Lower lobe of right lung (tissue), 2 donors: ENCODE results near the gene GNA12. TPM values are rescaled to one million over a fixed set of nuclear protein-coding genes. Genes with fewer than 3 reads are reported as not detected.

Source experiments
- ATAC-seq, 2 donors: fragments of 200-7000 bp; cut with Tn5 transposase; one replicate each; pipeline ENCODE4 v1.9.1; 2020 to 2022; ENCODE audit warnings: mild to moderate bottlenecking in 2 of 2, moderate library complexity in 2 of 2
- DNase-seq: peaks from one replicate; pipeline ENCODE4 v3.0.0-alpha.2; 2020
- H3K27ac ChIP-seq: fragments of 200-600 bp; one replicate; pipeline ENCODE4 v1.8.0; 2022
- H3K27me3 ChIP-seq: fragments of 200-600 bp; one replicate; pipeline ENCODE4 v1.8.0; 2022; ENCODE audit warnings: low read depth
- H3K36me3 ChIP-seq: fragments of 200-600 bp; one replicate; pipeline ENCODE4 v1.8.0; 2022; ENCODE audit warnings: mild to moderate bottlenecking
- H3K4me1 ChIP-seq: fragments of 200-600 bp; one replicate; pipeline ENCODE4 v1.8.0; 2022
- H3K4me3 ChIP-seq: fragments of 200-600 bp; one replicate; pipeline ENCODE4 v1.8.0; 2022; ENCODE audit warnings: mild to moderate bottlenecking
- H3K9me3 ChIP-seq: fragments of 200-600 bp; one replicate; pipeline ENCODE4 v1.8.0; 2022
- intact Hi-C: fragments of 100-400 bp; cut with DNase I; formaldehyde crosslinking; loops from one replicate; pipeline ENCODE4 v1.11.0; 2022
- total RNA-seq: library from RNA; stranded (reverse); fragmentation: NEBNext Ultra II Directional; extraction: Animal tissue kit (Norgen Biotek cat#: 25700); gene quantifications from one replicate; pipeline ENCODE4 v1.2.1, GENCODE V29; 2021
- TF ChIP-seq, protein P1 (sequence below): fragments of 200-600 bp; IDR thresholded peaks from one replicate; pipeline ENCODE4 v1.8.0; 2022; ENCODE audit warnings: antibody characterized with exemption, mild to moderate bottlenecking
- donor health status: DM: no; HTN: yes; CAD: no; lungs with severe emphysema.

GNA12 gene
- total RNA-seq, 1 donor from 2014 or later: 41.6 TPM

DNA sequence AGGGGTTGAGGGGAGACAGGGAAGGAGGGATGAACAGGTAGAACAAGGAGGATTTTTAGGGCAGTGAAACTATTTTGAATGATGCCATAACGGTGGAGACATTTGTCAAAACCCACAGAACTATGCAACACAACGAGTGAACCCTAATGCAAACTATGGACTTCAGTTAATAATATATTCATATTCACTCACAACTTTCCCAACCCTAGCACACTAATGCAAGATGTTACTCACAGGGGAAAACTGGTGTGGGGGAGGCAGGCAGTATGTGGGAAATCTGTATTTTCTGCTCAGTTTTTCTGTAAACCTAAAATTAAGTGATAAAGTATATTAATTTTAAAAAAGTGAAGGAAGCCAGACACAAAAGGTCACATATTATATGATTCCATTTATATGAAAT lies 17.3 kb downstream of the GNA12 start:
- intact Hi-C loops: no loop called here

DNA sequence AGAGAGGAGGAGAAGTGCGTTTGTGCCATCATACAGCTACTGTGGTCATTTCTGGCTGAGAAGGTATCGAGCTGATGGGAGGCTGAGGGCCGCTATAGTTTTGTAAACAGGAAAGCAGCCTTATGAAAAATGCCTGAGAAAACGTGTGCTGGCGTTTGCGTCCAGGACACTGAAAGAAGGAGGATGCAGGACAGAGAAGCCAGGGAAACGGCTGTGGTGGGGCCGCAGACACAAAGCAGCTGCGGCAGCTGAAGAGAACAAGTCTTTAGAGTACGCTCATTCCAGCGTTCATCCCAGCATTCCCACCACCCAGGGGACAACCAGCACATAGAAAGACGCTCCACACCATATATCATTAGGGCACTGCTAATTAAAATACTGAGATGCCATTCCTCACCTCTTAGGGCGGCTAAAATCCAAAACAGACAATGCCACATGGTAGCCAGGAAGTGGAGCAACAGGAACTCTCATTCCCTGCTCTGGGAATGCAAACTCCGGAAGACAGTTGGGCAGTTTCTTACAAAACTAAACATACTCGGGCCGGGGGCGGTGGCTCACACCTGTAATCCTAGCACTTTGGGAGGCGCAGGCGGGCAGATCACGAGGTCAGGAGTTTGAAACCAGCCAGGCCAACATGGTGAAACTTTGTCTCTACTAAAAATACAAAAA lies 18.4 kb downstream of the GNA12 start:
- Histone ChIP-seq H3K4me1 (peaks cover 58% of the 10 kb centered on the region), H3K4me3 (no peak overlapping the region), H3K27ac (peak overlapping the region; percentile 4), H3K9me3 (no peaks in the 10 kb centered on the region), H3K36me3 (no peaks in the 10 kb centered on the region), H3K27me3 (no peaks in the 10 kb centered on the region)
- DNase-seq (no peak), ATAC-seq (no peak)
- TF ChIP-seq, protein P1, sequence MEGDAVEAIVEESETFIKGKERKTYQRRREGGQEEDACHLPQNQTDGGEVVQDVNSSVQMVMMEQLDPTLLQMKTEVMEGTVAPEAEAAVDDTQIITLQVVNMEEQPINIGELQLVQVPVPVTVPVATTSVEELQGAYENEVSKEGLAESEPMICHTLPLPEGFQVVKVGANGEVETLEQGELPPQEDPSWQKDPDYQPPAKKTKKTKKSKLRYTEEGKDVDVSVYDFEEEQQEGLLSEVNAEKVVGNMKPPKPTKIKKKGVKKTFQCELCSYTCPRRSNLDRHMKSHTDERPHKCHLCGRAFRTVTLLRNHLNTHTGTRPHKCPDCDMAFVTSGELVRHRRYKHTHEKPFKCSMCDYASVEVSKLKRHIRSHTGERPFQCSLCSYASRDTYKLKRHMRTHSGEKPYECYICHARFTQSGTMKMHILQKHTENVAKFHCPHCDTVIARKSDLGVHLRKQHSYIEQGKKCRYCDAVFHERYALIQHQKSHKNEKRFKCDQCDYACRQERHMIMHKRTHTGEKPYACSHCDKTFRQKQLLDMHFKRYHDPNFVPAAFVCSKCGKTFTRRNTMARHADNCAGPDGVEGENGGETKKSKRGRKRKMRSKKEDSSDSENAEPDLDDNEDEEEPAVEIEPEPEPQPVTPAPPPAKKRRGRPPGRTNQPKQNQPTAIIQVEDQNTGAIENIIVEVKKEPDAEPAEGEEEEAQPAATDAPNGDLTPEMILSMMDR: no peak
- intact Hi-C loops: no loop called here

More for the DNA sequence above, 17.3 kb downstream of the GNA12 start:
- DNase-seq (no peak), ATAC-seq (no peak)
- TF ChIP-seq, protein P1: no peak
- H3K9me3 ChIP-seq: no peaks in the 10 kb centered on the region
- peaks cover 54% of the 10 kb centered on the region for H3K4me1 ChIP-seq
- H3K36me3 ChIP-seq: no peaks in the 10 kb centered on the region
- no peak overlapping the region for H3K4me3 ChIP-seq
- no peaks in the 10 kb centered on the region for H3K27me3 ChIP-seq
- no peak overlapping the region for H3K27ac ChIP-seq

DNA sequence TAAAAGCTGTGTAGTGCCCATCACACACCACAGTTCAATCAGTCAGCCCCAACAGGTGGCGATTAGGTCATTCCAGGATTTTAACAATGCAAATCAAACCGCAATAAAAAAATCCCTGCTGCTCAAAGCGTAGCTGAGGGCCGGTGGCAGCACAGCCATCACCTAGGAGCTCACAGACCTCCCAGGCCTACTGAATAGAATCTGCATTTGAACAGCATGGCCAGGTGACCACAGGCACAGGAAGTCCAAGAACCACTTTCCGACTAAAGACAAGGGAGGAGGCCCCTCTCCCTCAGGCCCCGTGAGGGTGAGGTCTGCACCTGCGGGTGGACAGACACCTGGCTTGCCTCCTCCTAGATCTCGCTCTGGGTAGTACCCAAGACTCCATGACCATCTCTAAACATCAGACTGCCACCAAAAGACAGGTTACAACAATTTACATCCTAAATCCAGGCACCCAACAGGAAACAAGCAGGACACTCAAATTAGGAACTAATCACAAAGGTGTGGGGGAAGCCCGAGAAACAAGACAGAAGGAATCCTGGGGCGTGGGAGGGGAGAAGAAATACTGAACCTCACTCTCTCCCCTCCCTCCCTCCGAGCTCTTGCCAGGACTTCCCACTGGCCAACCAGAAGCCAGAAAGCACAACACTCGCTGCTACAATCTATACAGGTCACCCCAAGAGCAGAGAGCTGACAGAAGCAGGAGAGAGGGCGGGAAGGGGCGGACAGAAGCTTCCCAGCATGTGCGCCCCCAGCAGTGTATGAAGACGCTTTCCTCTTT lies 19.2 kb downstream of the GNA12 start:
- H3K9me3 ChIP-seq: no peaks in the 10 kb centered on the region

DNA sequence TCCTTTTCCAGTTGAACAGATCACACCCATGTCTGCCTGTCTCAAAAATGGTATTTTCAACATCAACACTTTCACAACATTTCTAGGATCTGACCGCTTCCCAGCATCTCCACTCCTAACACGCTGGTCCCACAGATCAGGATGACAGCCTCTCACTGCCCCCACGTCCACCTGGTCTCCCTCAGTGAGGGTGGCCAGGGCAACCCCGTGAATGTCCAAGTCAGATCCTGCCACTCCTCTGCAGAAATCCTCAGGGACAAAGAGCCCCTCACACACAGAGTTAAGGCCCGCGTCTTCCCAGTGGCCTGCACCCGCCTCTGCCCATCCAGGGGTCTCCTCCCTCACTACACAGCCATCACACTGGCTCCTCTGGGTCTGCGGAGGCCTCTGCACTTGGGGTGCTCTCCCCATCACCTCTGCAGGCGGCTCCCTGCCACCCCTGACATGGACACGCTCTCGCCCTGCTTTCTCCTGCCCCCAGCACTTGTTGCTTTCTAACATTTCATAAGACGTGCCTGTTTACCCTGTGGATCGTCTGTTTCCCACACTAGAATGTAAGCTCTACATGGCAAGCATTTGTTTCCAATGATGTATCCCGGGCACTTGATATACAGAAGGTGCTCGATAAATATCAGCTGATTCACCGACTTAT lies 20.0 kb downstream of the GNA12 start:
- H3K27me3 ChIP-seq: no peaks in the 10 kb centered on the region
- TF ChIP-seq, protein P1: no peak
- no peak for ATAC-seq
- DNase-seq: no peak
- intact Hi-C loops: no loop called here
- H3K27ac ChIP-seq: peak overlapping the region; percentile 6
- no peak overlapping the region for H3K4me3 ChIP-seq
- no peaks in the 10 kb centered on the region for H3K36me3 ChIP-seq
- no peaks in the 10 kb centered on the region for H3K9me3 ChIP-seq
- H3K4me1 ChIP-seq: peaks cover 69% of the 10 kb centered on the region

More for the DNA sequence above, 19.2 kb downstream of the GNA12 start:
- DNase-seq (no peak), ATAC-seq (no peak)
- Histone ChIP-seq H3K27me3 (no peaks in the 10 kb centered on the region), H3K27ac (peak overlapping the region; percentile 4), H3K36me3 (no peaks in the 10 kb centered on the region), H3K4me1 (peaks cover 62% of the 10 kb centered on the region), H3K4me3 (no peak overlapping the region)
- TF ChIP-seq, protein P1: no peak
- intact Hi-C loops: no loop called here

DNA sequence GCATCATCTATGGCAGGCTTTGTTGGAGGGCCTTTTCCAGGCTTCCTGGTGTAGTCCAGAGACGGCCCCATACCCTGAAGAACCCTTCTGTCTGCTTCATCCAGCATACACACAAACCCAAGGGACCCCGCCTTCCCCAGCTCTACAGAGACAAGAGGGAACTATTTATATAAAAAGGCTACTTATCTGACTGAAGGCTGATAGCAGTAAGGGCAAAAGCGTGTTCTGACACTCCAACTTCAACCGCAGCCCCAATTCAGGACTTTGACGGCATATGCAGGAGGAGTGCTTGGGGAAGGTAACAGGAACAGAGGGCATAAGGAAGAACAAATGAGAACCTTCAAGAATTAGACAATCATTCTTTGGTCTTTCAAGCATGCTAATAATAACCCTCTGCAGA lies 21.0 kb downstream of the GNA12 start:
- intact Hi-C loops: no loop called here
- H3K27me3 ChIP-seq: no peaks in the 10 kb centered on the region
- no peak for DNase-seq
- peak; percentile 59 to 72 for ATAC-seq
- no peak overlapping the region for H3K4me3 ChIP-seq
- H3K9me3 ChIP-seq: no peaks in the 10 kb centered on the region
- peak overlapping the region; percentile 46 for H3K27ac ChIP-seq
- TF ChIP-seq, protein P1: no peak
- peaks cover 78% of the 10 kb centered on the region for H3K4me1 ChIP-seq
- no peaks in the 10 kb centered on the region for H3K36me3 ChIP-seq
